Thoracic aorta (tissue), 2 donors: ENCODE data around the gene SLC35B2. TPM values are rescaled to one million over a fixed set of nuclear protein-coding genes. Genes with fewer than 3 reads are reported as not detected.

Source experiments
- ATAC-seq: fragments of 150-250 bp; one replicate; pipeline ENCODE4 v1.8.0; 2017; ENCODE audit warnings: low read depth; ENCODE audit not compliant: insufficient number of reproducible peaks, low FRiP score
- DNase-seq: peaks from one replicate; pipeline ENCODE4 v3.0.0-alpha.2; 2020; ENCODE audit warnings: low spot score
- H3K27ac ChIP-seq, 2 donors: fragments of 200-600 bp; sonication (generic); 1 replicate in 1 of 2; 2 replicates in 1 of 2; pipeline ENCODE4 v1.5.1; 2016; ENCODE audit warnings: mild to moderate bottlenecking in 2 of 2, moderate library complexity in 2 of 2
- H3K27me3 ChIP-seq: fragments of 200-600 bp; sonication (generic); replicated peaks from 2 replicates; pipeline ENCODE4 v1.6.0; 2016; ENCODE audit warnings: mild to moderate bottlenecking; ENCODE audit not compliant: insufficient read depth
- H3K36me3 ChIP-seq: fragments of 200-600 bp; sonication (generic); one replicate; pipeline ENCODE4 v1.5.1; 2016
- H3K4me1 ChIP-seq, 2 donors: fragments of 200-600 bp; sonication (generic); 1 replicate in 1 of 2; 2 replicates in 1 of 2; pipeline versions ENCODE4 v1.5.1 to v1.6.0; 2016; ENCODE audit warnings: low read depth in 2 of 2, mild to moderate bottlenecking in 1 of 2; ENCODE audit not compliant: control insufficient read depth in 1 of 2
- H3K4me3 ChIP-seq: fragments of 200-600 bp; sonication (generic); 2 replicates; pipeline ENCODE4 v1.5.1; 2016; ENCODE audit warnings: mild to moderate bottlenecking
- H3K9me3 ChIP-seq: fragments of 200-600 bp; sonication (generic); 2 replicates; pipeline ENCODE4 v1.5.1; 2016
- CTCF ChIP-seq: fragments of 200-600 bp; sonication (generic); IDR thresholded peaks from one replicate; pipeline ENCODE4 v1.5.1; 2019; ENCODE audit warnings: antibody characterized with exemption
- total RNA-seq, 2 donors: library from RNA; depleted of rRNA; stranded (reverse); fragments of >200 nt; gene quantifications; one replicate each; pipeline versions ENCODE4 v1.1.0 to v1.2.3, GENCODE V29; 2016

SLC35B2 gene
- total RNA-seq, 2 donors from 2014 or later = 19.9 to 33.3 TPM

GRCh38 chr6:44249082-44249748 is 8.1 kb downstream of the SLC35B2 start:
- ATAC-seq (no peak), DNase-seq (no peak)
- Histone ChIP-seq H3K27me3 (no peaks in the 10 kb centered on the region), H3K27ac (no peak overlapping the region), H3K4me1 (peaks cover 3 to 33% of the 10 kb centered on the region in 2 donors), H3K4me3 (peak overlapping the region; percentile 95), H3K9me3 (no peaks in the 10 kb centered on the region), H3K36me3 (peaks cover 45% of the 10 kb centered on the region)
- no peak for TF ChIP-seq CTCF

- ATAC-seq = no peak
- peaks cover 43% of the 10 kb centered on the region for H3K36me3 ChIP-seq
- H3K4me3 ChIP-seq = peak overlapping the region; percentile 95
- no peaks in the 10 kb centered on the region for H3K27me3 ChIP-seq
- peaks cover 3 to 33% of the 10 kb centered on the region in 2 donors for H3K4me1 ChIP-seq
- H3K27ac ChIP-seq = peak overlapping the region in 1 of 2 donors; percentile 92
- H3K9me3 ChIP-seq = no peaks in the 10 kb centered on the region
- no peak for DNase-seq
- no peak for TF ChIP-seq CTCF
These were observed 8.7 kb downstream of the SLC35B2 start for GRCh38 chr6:44248579-44248978.

GRCh38 chr6:44247338-44248302 is 9.7 kb downstream of the SLC35B2 start:
- H3K27ac ChIP-seq = peak overlapping the region; percentile 92 to 95
- peaks cover 3 to 33% of the 10 kb centered on the region in 2 donors for H3K4me1 ChIP-seq
- H3K27me3 ChIP-seq = no peaks in the 10 kb centered on the region
- no peaks in the 10 kb centered on the region for H3K9me3 ChIP-seq
- peaks cover 35% of the 10 kb centered on the region for H3K36me3 ChIP-seq
- peak; percentile 50 for ATAC-seq
- no peak for DNase-seq
- H3K4me3 ChIP-seq = peak overlapping the region; percentile 95
- no peak for TF ChIP-seq CTCF

GRCh38 chr6:44246663-44247337 is 10.5 kb downstream of the SLC35B2 start, which contains the start of gene HSP90AB1:
Gene HSP90AB1, plus strand, starts transcription at chr6:44247101. Its CDS starts 1,529 bp downstream, at chr6:44248630.
- no peak for TF ChIP-seq CTCF
- peak within 1 kb of the TSS; percentile 92 to 95 for H3K27ac ChIP-seq
- peak; percentile 75 for ATAC-seq
- peaks cover 3 to 33% of the 10 kb centered on the region in 2 donors for H3K4me1 ChIP-seq
- DNase-seq = peak; percentile 96
- no peaks in the 10 kb centered on the region for H3K27me3 ChIP-seq
- H3K9me3 ChIP-seq = no peaks in the 10 kb centered on the region
- H3K4me3 ChIP-seq = peak within 1 kb of the TSS; percentile 95
- H3K36me3 ChIP-seq = peaks cover 27% of the 10 kb centered on the region
